Panc1 (cell line): ENCODE results near the gene FNDC11. TPM values are rescaled to one million over a fixed set of nuclear protein-coding genes. Genes with fewer than 3 reads are reported as not detected.

ENCODE experiments used
- ATAC-seq: fragments of 200-7000 bp; cut with Tn5 transposase; 2 replicates; pipeline ENCODE4 v1.9.1; 2020; ENCODE audit warnings: mild to moderate bottlenecking, moderate library complexity
- BruUV-seq: library from RNA; stranded (reverse); fragments of 400-500 nt; replicated peaks from 2 replicates; lab custom pipeline; 2021; lab: Mats Ljungman, UMichigan
- CTCF ChIA-PET: fragments of 300-600 bp; sonication (Branson Sonifier 250); formaldehyde crosslinking; loops from one replicate; lab custom pipeline; 2022; ENCODE audit warnings: antibody characterized with exemption; lab: Charles Lee
- POLR2A ChIA-PET: fragments of 300-600 bp; sonication (Branson Sonifier 250); formaldehyde crosslinking; loops from one replicate; lab custom pipeline; 2022; ENCODE audit warnings: antibody characterized with exemption; lab: Charles Lee
- DNase-seq: peaks from one replicate; pipeline ENCODE4 v3.0.0-alpha.2; 2010; ENCODE audit warnings: low read depth, low spot score
- H3K27ac ChIP-seq: 2 replicates; pipeline ENCODE4 v1.5.1; 2011; ENCODE audit warnings: mild to moderate bottlenecking, low read length, inconsistent platforms
- H3K27me3 ChIP-seq: fragments of 200-500 bp; sonication (Bioruptor generic); 2 replicates; pipeline ENCODE4 v1.6.0; 2014; ENCODE audit warnings: low read length, inconsistent platforms; ENCODE audit not compliant: control insufficient read depth, insufficient read depth
- H3K36me3 ChIP-seq: fragments of 200-500 bp; sonication (Bioruptor generic); 2 replicates; pipeline ENCODE4 v1.5.1; 2014; ENCODE audit warnings: inconsistent platforms, mild to moderate bottlenecking, low read length, moderate library complexity; ENCODE audit not compliant: control insufficient read depth, insufficient read depth
- H3K4me1 ChIP-seq: 2 replicates; pipeline ENCODE4 v1.5.1; 2011; ENCODE audit warnings: inconsistent platforms, mild to moderate bottlenecking, low read length, moderate library complexity; ENCODE audit not compliant: control insufficient read depth, insufficient read depth
- H3K4me3 ChIP-seq, 2 experiments: 2 replicates each; pipeline ENCODE4 v1.5.1; 2011 to 2012; ENCODE audit warnings: low read depth in 2 of 2, low read length in 2 of 2, mild to moderate bottlenecking in 2 of 2, inconsistent platforms in 1 of 2, moderate library complexity in 1 of 2
- H3K9me3 ChIP-seq: fragments of 200-500 bp; sonication (Bioruptor generic); 2 replicates; pipeline ENCODE4 v1.5.1; 2014; ENCODE audit warnings: low read depth, mild to moderate bottlenecking, inconsistent platforms, low read length, moderate library complexity; ENCODE audit not compliant: control insufficient read depth, insufficient read depth
- CTCF ChIP-seq: fragments of 450-650 bp; IDR thresholded peaks from 2 replicates; pipeline ENCODE4 v1.5.1; 2017; ENCODE audit warnings: mild to moderate bottlenecking
- POLR2AphosphoS5 ChIP-seq: IDR thresholded peaks from 2 replicates; pipeline ENCODE4 v1.6.1; 2012; ENCODE audit warnings: mild to moderate bottlenecking, low read depth, low read length, moderate library complexity
- REST ChIP-seq, 2 experiments: IDR thresholded peaks; 2 replicates each; pipeline ENCODE4 v1.6.1; 2011 to 2012; ENCODE audit warnings: low read depth in 2 of 2, control low read depth in 1 of 2, low read length in 1 of 2, mild to moderate bottlenecking in 1 of 2, moderate library complexity in 1 of 2; ENCODE audit not compliant: insufficient read depth in 1 of 2
- SIN3A ChIP-seq: IDR thresholded peaks from 2 replicates; pipeline ENCODE4 v1.6.1; 2012; ENCODE audit warnings: low read depth, mild to moderate bottlenecking, low read length, moderate library complexity, borderline replicate concordance; ENCODE audit not compliant: insufficient read depth
- TCF7L2 ChIP-seq: IDR thresholded peaks from 2 replicates; pipeline ENCODE4 v1.6.1; 2011; ENCODE audit warnings: mild to moderate bottlenecking, low read depth, low read length, inconsistent platforms
- in situ Hi-C: cut with HindIII; loops from 2 replicates; pipeline ENCODE4 v1.10.0; 2016; ENCODE audit warnings: low sequenced_read_pairs, low pct_unique_long_range_greater_than_20kb
- intact Hi-C: fragments of 100-400 bp; cut with micrococcal nuclease; formaldehyde crosslinking; loops from one replicate; pipeline ENCODE4 v1.10.0; 2022; ENCODE audit not compliant: unreplicated experiment
- total RNA-seq: library from RNA; stranded (reverse); gene quantifications from one replicate; pipeline ENCODE4 v1.2.1, GENCODE V29; 2021; ENCODE audit not compliant: unreplicated experiment

FNDC11 gene
- total RNA-seq, 1 experiment from 2014 or later, result 1.3 TPM

GRCh38 chr20:63555661-63556381 lies 1.9 kb downstream of the FNDC11 start:
- Histone ChIP-seq H3K4me3 (no peak overlapping the region), H3K4me1 (peaks cover 8% of the 10 kb centered on the region), H3K27ac (no peak overlapping the region), H3K27me3 (no peaks in the 10 kb centered on the region), H3K9me3 (no peaks in the 10 kb centered on the region), H3K36me3 (no peaks in the 10 kb centered on the region)
- BruUV-seq, result no TSS peak
- in situ Hi-C loops (no loop called here), intact Hi-C loops (no loop called here)
- TF ChIP-seq POLR2AphosphoS5, result no peak
- no peak for TF ChIP-seq CTCF
- no peak for TF ChIP-seq SIN3A
- TF ChIP-seq TCF7L2, result no peak
- no peak for TF ChIP-seq REST (IDR thresholded peaks at IDR 0.05; ENCODE audit: insufficient read depth in 1 of 2, low read depth in 2 of 2, low read length in 1 of 2)
- POLR2A ChIA-PET, result no interaction called here
- DNase-seq (no peak), ATAC-seq (no peak)
- CTCF ChIA-PET, result no interaction called here

GRCh38 chr20:63556873-63557478 lies 3.0 kb downstream of the FNDC11 start:
- Histone ChIP-seq H3K4me3 (no peak overlapping the region), H3K4me1 (peaks cover 8% of the 10 kb centered on the region), H3K36me3 (no peaks in the 10 kb centered on the region), H3K9me3 (no peaks in the 10 kb centered on the region), H3K27ac (no peak overlapping the region), H3K27me3 (no peaks in the 10 kb centered on the region)
- intact Hi-C loops, result no loop called here
- in situ Hi-C loops, result no loop called here
- no TSS peak for BruUV-seq
- TF ChIP-seq CTCF (no peak), POLR2AphosphoS5 (no peak), SIN3A (no peak), REST (IDR thresholded peaks at IDR 0.05; ENCODE audit: insufficient read depth in 1 of 2, low read depth in 2 of 2, low read length in 1 of 2) (no peak), TCF7L2 (no peak)
- ChIA-PET CTCF (no interaction called here), POLR2A (no interaction called here)
- DNase-seq (no peak), ATAC-seq (no peak)
